ENCODE results near the gene EBF3.
A peak's percentile ranks its signal among the peaks of the same experiment; 100 is the strongest.

Gene EBF3

DNA sequence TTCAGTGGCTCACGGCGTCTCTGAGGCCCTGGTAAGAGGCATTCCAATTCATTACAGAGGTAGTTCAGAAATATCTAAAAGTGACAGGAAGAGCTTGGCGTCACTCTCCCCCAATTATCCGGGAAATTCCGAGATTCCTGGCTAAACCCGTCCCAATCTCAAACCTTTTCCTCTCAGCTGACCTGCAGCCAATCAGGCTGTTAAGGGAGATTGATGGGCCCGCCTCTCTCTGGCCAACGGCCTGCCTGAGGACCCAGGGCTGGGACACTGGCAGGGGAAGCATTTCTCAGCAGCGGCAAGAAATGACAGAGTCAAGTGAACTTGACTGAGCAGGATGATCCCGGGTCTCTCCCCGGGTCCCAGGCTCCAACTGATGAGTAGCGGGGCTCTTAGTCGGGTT lies 72.3 kb downstream of the EBF3 start:
- no peak for DNase-seq (ENCODE audit: low spot score)

DNA sequence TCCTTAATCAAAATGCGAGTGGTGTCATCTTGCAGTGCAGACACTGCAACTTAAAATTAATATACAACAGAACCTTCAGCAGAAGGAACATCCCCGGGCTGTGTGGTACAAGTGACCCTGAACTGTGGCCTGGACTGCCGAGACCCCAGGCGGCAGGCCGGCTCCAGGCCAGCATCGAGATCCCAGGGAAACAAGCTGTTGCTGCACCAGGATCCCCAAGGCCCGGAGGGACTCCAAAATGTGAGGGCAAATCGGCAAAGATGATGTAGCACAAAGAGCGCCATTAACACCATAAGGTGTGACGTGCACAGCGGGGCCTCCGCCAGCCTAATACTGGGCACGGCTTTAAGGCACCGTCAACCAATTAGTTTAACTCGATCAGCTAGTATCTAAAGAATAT lies 73.9 kb downstream of the EBF3 start:
- no peak for DNase-seq (ENCODE audit: low spot score)

DNA sequence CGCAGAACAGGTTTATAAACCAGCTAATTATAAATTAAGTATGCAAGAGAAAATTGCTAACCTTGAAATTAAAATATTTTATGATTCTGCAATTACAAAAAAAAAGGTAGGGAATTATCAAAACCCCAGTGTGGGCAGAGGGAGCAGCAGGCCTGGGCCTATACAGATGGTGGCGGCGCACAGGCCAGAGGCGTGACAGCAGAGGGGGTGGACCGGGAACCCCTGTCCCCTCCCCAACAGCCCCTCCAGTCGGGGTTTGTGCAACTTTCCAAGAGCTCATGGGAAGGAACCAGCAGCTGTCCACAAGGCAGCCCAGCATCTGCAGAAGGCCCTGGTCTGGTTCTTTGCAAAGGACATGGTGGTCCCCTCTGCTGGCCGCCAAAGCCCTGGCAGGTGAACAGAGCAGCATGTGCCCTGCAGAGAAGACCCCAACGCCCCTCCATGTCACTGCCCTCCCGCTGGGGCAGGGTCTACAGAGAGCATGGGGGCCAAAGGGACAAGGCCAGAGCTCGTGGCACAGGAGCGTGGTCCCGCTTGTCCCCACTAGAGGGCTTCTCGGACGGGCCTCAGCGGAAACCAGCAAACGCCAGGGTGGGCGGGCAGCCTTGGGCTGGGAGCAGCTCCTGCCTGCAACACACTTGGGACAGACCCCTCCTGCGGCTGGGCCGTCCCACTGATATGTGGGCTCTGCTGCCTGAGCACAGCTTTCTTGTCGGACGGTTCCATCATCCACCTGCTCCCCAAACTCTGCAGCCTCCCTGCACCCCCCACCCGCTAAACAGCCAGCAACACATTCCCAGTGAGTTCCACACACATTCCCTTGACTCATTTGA lies 75.1 kb downstream of the EBF3 start:
- DNase-seq (ENCODE audit: low spot score) = peak; percentile 90

DNA sequence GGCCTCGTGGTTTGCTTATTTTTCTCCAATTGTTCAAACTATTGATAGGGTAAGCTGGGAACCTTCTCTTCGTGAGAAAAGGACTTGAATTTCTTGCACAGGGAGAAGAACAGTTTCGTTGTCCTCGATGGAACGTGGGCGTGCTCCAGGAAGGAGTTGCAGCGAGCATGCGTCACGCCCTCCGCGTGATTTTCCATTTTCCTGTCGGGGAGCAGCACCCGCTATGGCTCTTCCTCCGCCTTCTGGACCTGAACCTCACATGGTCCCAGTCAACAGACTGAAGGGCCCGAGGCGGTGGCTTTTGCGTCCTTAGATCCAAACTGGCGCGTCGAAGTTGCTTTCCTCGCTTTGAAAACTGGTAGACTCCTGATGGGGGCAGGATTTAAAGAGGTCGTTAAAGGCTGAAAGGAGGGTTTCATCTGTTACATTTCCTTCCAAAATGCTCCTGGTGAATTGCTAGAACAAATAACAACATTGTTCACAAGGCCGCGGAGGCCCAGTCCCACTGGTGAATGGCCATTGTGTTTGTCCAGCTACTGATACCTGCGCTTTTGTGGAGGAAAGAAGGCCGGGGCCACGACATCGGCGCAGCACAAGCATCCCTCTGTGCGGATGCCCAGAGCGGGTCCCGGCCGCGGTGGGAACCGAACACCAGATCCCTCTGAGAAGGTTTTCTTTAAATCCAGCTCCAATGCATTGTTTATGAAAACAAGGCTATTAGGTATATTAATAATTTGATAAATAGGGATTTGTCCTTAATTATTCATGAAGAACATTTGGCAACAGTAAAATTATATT lies 75.9 kb downstream of the EBF3 start:
- no peak for DNase-seq (ENCODE audit: low spot score)

DNA sequence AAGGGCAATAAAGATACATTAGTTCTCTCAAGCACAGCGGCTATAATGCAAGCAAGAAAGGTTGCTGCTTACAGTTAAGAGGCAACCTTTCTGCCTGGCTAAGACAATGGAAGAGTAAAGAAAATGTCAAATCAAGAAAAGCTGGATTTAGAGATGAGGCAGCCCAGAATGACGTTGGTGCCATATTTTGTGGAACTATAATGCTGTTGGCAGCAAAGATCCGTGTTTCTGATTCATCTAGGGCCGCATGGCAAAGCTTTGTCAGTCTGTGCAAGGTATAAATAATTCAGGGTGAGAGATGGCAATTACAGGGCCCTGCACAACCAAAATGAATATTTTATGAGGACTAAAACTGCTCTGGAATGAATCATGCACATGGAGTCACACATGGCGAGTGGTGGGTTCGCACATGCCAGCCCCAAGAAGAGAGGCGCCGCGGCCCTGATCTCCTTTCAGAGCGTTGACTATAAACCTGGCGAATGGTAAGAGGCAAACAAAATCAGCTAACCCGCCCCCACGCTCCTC lies 76.6 kb downstream of the EBF3 start:
- DNase-seq (ENCODE audit: low spot score) = no peak

DNA sequence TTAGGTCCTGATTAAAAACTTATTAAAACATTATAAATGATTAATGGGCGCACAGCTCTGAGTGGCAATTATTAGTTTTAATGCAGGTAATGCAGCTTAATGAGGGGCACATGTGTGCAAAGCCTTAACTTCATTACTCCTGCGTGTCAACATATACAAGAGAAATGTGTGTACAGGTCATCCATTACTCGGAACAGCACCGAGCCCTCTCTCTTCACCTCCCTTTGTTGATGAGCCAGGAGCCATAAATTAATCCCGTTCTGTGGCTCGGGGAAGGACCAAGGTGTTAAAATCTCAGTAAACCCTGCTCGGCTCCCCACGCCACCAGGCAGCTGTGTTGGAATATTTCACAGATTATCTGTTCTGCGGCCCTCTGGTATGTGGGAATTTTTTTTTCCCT lies 77.8 kb downstream of the EBF3 start:
- no peak for DNase-seq (ENCODE audit: low spot score)

DNA sequence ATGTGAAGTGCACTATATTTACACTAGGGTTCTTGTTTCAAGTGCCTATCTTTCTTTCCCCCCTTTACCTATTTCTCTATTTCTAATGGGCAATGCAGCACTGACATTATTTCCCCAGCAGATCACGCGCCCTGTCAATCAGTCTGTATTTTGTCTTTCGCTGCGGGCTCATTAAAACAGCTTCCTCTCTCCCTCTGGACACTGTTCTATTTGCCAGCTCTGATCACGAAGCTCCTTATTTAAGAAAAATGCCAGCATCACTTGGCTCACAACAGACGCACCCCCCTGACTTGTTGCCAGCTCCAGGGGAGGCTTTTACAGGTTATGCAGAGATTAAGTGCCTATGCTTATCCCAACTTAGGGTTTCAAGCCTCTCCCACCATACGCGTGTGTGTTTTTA lies 78.5 kb downstream of the EBF3 start:
- DNase-seq (ENCODE audit: low spot score) = no peak

DNA sequence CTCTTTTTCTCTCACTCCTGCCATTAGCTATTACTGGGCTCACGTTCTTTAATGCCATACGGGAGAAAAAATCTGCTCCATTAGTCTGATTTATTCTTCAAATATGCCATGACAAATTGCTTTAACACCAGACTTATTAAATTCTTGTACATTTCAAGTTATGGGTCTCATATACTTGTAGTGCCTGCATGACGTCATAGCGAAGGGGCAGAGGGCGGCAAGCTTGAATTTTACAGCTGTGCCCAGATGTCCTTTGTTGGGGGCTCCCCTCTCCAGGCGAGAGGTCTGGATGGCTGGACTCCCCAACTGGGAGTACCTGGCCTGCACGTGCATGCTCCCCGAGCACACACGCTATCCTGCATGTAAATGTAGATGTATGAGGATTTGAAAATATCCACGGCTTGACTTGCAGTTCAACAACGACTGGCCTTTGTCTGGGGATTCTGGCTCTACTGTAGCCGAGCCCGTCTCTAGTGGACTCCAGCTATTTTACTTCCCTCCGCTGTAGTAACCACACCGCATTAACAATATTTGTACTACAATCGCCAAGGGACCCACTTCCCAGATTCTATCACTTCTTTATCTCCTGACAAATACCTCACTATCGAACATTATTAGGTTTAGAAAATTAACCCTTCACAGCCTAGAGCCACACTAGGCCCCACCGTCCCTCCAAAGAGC lies 79.5 kb downstream of the EBF3 start:
- no peak for DNase-seq (ENCODE audit: low spot score)

DNA sequence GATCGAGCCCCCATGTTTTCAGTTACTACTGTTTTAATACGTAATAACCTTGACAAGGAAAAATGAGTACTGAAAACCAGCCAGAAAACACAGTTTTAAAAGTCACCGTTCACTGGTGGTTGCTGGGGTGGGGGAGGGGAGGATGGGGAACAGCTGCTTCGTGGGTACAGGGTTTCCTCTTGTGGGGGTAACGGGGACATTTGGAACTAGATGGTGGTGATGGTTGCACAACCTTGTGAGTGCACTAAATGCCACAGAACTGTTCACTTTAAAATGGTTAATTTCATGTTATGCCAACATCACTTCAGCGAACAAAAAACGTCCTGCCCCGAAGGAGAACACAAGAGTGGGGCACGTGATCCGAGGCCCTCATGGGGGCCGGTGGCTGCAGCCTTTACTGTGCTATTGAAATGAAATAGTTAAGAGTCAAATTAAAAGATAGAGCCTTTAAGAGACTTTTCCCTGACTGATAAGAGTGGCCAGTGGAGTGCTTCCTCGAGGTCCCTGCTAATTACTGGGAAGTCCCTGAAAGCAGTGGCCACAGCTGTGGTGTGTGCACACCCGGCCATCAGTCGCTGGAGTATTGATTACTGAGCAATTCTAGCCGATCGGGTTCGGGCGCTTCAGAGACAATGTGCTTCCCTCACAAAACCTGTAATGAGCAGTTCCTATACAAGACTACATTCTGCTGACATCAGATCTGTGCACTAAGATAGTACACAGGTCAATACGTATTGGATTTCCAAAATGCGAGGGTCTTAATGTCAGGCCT lies 80.3 kb downstream of the EBF3 start:
- no peak for DNase-seq (ENCODE audit: low spot score)

DNA sequence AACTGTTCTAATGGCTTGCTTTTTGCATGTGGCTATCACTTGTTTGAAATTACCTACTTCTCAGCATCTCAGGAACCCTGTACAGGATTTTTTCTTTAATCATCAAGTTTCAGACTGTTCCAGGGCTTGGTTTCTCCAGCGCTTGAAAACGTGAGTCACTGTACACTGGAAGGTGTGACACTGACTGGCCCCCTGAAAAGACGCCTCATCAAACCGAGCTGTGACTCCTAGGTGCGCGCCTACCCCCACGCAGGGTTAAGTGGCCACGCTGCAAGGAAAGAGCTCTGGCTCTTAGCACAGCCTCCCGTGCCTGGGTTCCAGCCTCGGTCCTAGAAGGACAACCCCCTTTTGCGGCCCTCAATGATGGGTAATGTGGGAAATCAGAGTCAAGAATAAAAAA lies 81.0 kb downstream of the EBF3 start:
- no peak for DNase-seq (ENCODE audit: low spot score)

DNA sequence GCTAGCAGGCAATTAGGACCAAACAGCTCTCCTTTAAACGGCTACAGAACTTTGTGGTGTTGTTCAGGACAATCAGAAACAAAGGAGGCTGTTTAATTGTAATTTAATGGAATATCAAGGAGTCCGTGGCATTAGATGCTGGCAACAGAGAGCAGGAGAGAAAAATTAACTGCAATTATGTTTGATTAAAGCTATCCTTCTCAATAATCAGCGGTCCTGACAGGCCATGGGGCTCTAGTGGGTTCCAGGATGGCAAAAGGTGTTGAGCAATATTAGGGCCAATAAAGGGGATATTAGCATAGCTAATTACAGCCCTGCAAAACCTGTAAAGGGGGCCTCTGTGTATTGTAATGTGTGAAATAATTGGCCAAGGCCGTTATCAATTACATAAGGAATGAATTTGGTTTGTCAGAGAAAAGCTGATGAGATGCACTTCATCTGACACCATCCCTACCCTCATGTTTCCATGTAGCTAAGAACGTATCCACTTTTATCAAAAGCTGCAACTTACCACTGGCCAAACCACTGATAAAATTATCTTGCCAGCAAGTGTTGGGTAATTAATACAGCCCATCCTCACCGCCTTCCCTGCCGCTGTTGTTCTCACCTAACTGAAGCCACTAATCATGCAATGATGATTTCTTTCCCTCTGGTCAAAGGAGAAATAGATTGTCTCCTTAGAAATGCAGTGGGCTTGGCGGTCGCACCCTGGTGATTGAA lies 81.6 kb downstream of the EBF3 start:
- no peak for DNase-seq (ENCODE audit: low spot score)

DNA sequence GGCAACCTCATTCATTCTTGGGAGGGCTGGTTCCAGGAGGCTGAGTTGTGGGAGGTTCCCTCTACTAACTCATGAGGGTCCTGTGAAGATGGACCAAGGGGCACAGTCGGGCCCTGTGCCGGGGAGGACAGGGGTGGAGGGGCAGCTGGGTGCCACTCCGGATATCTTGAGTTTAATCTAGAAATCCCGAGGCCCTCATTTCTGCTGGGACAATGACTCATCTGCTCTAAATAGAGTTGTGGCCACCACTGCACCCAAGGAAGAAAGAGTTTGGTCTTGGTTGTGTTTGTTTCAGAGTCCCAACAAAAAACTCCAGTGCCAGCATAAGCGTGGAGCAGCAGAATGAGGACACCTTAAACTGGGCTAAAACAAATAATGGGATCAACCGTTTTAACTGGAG lies 82.4 kb downstream of the EBF3 start:
- DNase-seq (ENCODE audit: low spot score) = no peak

DNA sequence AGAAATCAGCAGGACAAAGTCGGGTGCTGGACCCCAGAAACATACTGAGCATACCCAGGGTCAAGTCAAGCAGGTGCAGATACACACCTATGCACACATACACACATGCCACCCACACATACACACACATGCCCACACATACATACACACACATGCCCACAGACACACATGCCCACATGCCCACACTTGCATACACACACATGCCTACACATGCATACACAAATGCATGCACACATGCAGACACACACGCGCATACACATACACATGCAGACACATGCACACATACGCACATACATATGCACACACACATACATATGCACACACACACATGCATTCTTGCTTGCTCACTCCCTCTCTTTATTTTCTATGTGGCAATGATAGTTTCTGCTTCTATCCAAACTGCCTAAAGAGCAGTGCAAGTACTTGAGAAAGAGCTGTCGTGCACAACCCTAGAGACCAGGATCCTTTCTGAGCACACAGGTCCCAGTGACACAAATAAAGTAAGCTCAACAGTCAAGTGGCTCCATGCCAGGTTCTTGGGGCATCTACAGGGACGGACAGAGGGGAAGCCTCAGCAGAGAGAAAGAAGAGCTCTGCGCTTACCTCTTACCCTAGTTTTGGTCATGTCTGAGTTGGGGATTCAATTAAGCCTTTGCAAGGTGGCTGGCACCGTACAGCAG lies 83.7 kb downstream of the EBF3 start:
- DNase-seq (ENCODE audit: low spot score) = no peak

DNA sequence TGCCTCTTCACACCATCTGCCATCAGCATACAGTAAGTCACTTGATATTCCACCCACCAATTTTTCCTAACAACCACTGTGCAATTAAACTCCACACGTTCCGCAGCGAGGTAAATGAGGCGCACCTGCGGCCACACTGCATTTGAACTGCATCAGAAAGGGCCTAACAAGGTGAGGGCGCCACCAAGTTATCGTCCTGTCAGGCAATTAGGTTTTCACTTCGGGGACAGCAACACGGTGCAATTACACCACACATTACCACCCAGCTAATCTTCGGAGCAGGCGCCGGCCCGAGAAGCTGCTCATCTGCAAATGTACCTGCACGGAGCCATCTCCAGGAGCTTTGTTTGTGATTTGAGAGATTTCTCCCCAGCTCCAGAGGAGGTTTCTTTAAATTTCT lies 84.4 kb downstream of the EBF3 start:
- no peak for DNase-seq (ENCODE audit: low spot score)

DNA sequence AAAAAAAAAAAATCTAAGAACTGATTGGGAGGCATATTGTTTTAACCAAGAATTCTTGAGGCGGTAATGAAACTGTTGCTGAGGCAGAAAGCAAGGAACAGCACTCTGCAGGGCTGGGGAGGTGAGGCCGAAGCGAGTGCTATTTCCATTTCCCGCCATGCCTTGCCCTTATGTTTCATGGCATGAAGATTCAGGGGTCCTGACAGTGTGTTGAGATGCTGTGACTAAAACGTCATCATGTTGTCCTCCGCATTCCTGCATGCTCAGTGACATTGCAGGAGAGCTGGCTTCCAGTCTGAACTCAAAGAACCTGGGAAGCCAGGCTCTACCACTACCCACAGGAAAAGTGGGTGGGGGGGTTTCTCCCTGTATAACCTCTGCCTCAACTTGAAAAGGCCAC lies 85.2 kb downstream of the EBF3 start:
- no peak for DNase-seq (ENCODE audit: low spot score)

DNA sequence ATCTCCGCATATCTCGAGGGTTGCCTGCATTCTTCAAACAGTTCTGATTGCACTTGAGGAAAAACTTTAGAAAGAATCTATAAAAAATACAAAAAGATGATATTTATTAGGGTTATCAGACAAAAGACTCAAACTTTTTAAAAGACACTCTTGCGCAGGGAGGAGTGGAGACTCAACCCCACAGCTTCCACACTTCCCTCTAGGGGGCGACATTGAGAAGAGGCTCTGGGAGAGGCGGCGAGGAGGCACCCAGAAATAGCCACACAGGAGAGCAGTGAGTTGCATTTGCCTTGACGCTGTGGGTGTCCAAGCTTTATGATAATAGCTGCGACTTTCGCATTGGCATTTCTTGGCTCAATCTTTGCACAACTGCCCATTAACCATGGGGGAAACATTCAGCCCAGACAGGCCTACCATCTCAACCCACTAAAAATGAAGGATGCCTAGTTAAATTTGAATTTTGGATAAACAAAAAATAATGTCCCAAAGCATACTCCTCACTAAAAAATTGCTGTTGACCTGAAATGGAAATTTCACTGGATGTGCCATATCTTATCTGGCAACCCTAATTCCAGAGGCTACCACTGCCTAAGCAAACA lies 86.2 kb downstream of the EBF3 start:
- DNase-seq (ENCODE audit: low spot score) = no peak

DNA sequence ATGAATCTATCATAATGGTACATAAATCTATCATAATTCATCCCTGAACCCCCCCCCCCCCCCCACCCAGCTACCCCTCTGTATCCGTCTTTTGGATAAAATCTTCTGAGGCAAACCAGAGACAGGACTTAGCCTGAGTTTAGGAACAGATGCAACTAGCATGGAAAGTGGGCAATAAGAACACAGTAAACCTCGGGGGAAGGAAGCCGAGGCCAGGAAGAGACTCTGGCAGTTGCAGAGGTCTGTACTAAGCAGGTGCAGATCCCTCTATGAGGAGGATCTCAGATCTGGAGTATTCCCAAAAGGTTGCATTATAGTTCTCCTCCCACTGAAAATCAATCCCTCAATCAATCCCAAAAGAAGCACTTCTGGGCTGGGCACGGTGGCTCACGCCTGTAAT lies 87.2 kb downstream of the EBF3 start:
- no peak for DNase-seq (ENCODE audit: low spot score)

DNA sequence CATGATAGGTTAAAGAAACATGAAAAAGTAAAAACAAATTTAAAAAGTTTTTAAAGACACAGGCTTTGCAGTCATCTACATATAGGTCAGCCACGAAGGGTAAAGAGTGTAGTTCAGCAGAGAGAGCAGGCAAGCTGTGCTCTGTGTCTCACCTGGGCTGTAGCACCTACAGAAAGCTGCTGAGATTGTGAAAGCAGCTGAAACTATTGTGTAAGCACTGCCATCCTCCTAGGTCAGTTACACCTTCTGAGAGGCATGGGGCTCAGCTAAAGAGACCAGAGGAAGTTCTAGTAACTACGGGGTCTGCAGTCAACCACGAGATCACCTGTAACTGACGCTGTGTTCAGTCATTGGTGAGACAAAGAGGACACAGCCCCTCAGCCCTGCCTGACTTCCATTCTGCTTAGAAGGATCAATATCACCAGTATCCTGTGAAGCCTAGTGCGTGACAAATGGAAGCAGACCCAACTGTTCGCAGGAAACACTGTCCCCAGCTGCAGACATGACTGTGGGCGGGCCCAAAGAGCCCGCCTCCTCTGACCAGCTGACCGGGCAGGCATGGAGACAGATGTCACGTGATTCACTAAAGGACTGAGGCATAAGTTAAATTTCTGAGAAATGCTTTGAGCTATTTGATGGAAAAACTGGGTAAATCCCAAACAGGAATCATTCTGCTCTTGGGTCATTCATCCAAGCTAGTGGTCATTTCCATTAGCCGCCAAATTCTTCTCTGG lies 87.9 kb downstream of the EBF3 start:
- DNase-seq (ENCODE audit: low spot score) = no peak

DNA sequence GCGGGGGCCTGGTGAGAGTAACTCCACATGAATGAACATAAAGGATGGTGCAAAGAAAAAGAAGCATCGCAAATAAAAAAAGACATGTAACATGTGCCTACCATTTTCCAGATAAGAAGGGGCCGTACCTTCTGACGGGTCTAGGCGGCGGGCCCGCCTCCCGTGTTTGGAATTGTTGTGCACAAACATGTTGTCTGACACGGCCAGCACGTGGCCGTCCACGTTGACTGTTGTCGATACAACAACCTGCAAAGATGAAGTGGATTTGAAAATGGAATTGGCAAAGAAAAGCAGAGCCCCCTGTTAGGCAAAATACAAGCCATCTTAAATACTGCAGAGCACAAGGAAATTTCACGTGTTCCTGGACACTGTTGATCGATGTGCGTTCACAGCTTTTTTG lies 90.7 kb downstream of the EBF3 start:
- no peak for DNase-seq (ENCODE audit: low spot score)

DNA sequence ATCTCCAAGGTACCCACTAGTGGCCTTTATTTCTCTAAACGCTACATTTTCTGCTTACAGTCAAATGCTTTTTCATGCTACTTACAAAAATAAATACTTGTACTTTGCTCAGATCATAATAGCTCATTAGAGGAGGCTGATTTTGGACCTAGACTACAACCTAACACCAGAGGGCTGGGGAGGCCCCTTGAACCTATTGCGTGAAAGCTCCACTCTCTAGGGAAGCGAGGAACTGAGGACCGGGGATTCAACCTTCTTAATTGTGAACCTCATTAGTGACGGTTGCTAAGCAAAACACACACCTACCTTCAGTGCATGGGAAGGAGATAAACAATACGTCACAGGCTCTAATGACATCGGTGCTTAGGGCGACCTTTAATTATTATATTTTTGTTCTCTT lies 92.1 kb downstream of the EBF3 start:
- no peak for DNase-seq (ENCODE audit: low spot score)
